ENCODE data around the gene S1PR5.
"Not testable (repeated sequence)": the region's sequence is repeated elsewhere in the genome, so short reads cannot be mapped to it uniquely, and the experiment has no call there.

The S1PR5 gene

GRCh38 chr19:10517361-10517759 is at the start of gene S1PR5:
S1PR5 (minus strand) TSS chr19:10517447; CDS start chr19:10515011, 2,436 bp downstream.
- no peak for DNase-seq

- DNase-seq = peak; percentile 33
Observed at GRCh38 chr19:10566658-10567410, 49.6 kb upstream of the S1PR5 start.

GRCh38 chr19:10566408-10566657 is 49.1 kb upstream of the S1PR5 start:
- DNase-seq = no peak

DNA sequence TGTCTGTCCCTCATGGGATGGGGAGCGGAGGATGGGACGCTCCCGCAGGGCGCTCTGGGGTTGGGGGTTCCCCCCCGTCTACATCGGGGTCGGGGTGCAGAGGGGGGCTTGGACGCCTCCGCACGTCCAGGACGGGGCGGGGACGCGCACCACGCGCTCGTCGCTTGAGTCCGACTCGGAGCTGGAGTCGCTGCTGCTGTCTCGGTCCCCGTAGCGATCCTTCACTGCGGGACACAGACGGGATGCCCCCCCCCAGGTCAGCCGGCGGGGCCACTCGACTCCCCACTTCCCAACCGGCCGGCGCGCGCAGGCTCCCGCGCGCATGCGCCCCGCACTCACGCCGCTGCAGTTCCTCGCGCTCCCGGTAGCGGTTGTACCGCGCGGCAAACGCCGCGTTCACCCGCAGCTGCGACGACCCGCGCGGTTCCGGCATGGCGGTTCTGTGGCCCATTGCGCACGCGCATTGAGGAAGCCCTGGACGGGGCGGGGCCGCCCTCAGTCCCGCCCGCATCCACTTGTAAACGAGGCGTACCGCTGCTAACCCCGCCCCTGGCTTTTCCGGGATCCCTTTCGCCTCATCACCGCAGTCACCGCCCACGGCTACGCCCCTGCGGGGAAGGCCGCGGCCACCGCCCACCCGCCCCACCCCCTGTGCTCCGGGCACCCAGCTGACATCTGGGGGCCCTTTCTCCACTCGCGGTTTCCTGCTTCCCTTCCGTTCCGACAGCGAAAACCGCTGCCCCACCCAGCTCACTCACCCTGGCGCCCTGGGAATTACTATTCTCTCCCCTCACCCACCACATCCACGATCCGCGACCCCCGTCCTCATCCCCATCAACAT is 48.5 kb upstream of the S1PR5 start, which contains the start of gene KRI1:
KRI1 (minus strand) TSS at position 444 of the 841 bp plus-strand sequence; CDS start at position 433, 11 bp downstream.
- DNase-seq = peak; percentile 99

DNA sequence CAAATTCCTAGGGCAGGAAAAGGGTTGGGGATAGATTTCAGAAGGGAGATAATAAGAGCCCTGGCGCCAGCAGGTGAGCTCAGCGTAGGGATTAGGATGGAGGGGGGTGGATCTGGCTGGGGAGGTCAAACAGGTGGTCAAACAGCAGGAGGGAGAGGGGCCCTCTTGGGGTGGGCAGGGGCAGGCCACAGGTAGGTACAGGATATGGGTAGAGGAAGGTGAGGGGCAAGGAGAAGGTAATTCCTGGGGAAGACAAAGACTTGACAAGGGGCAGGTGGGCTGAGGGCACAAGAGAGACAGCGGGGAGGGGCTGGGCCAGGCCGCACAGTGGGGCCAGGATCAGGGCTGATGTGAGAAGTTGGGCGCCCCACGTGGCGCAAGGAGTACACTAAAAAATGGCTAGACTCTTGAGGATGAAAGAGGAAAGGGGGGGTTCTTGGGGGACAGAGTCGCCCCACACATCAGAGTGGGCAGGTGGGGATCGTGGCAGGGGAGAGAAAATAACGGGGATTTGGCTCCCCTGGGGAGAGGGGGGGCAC is 47.9 kb upstream of the S1PR5 start:
- DNase-seq = peak; percentile 63

- no peak for DNase-seq
Observed at GRCh38 chr19:10562609-10563008, 45.4 kb upstream of the S1PR5 start.

DNA sequence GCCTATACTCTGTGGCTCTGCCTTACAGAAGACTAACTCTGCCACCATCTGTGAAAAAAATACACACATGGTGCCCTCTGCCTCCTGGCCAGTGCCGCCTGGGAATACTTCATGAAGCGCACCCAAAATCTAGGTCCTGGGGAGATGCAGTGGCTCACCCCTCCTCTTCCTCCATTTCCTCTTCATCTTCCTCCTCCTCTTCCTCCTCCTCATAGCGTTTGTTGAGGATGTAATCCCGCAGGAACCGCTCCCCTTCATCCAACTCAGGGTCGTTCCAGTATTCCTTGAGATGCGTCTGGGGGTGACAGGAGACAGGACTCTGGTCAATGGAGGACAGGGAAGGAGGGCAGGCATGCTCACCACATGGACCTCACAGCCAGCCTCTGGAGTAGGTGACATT is 42.9 kb upstream of the S1PR5 start:
- DNase-seq = no peak

DNA sequence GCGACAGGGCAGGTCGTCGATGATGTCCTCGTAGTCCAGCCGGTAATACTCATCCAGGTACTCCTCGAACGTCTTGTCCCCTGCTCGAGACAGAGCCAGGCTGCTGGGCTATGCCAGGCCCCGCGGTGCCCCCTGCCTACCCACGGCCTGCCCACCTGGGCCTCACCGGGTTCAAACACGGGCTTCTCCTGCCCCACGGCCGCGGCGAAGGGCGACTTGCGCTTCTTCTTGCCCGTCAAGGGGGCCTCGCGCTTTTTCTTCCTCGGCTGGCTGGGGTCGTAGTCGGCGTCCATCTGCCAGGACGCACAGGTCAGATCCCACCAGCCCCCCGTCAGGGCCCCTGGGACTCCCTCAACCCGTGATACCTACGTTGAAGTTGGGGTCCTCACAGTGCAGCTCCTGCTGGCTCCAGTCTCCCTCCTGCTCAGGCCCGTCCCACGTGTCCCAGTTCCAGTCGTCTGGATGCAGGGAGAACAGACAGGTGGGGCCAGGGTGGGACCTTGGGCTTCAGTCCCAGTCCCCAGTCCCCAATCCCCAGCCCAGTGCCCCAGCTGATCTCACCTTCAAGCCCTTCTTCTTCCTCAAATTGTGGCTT is 40.5 kb upstream of the S1PR5 start:
- DNase-seq = no peak

DNA sequence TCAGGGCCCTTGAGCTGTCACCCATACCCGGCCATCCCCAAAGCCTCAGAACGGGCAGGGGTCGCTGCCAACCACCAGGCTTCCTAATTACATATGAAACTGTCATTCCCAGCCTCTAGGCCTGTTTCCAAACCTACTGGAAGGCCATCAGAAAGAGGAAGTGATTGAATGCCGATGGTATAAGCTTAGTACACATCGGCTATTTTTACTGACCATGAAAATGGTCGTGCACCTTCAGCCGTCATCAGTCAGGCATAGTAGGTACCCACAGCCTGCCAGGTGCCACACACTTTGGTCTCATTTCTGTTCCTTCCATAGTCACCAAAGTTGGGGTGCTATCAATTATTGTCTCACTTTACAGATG is 38.3 kb upstream of the S1PR5 start:
- DNase-seq = no peak

DNA sequence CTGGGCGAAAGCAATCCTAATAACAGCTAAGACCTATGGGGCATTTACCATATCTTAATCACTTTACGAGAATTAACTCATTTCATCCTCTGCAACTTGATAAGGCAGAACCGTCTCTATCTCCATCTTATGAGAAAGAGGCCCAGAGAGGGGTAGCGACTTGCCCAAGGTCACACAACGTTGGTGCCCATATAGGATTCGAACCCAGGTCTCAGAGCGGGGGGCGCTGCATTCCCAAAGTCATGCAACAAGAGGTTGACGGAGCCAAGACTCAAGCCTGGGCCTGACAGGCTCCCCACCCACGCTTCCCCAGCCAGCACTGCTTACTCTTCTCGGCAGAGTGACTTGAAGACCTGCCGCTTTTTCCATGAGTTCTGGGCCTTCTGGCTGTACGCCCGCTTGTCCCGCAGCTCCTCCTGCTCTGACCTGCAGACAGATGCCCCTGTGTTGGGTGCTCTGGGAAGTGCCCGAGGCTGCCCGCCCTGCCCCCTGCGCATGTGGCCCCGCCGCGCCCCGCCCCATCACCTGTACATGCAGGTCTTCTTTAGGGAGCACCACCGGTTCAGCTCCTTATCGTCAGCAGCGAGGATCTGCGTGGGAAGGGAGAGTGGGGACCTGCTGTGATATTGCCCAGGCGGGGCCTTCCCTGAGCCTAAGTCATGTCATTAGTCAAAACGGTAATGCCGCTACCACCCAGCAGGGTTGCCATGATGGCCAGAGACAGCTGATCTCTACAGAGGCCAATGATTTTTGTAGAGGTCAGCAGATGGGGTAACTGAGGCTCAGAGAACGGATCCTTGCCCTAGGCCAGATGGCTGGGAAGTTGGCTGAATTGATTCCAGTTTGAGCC is 37.7 kb upstream of the S1PR5 start:
- DNase-seq = no peak

DNA sequence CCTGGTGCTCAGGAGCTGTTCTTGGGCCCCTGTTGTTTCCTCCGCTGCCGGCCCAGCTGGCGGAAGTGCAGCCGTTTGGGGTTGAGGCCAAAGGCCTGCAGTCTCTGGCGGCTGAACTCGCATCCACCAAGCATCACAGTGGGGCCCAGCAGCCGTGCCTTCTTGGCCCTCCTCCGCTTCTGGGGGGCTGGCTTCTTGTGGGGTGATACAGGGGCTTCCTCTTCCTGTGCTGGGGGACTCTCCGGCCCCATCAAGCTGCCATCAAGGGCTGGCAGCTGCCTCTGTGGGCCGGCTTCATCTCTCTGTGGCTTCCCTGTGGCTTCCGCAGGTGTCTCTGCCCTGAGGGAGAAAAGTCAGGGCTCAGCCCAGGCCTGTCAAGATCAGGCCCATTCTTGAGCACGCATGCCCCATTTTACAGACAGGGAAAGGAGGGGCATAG is 36.7 kb upstream of the S1PR5 start:
- DNase-seq = peak; percentile 60

DNA sequence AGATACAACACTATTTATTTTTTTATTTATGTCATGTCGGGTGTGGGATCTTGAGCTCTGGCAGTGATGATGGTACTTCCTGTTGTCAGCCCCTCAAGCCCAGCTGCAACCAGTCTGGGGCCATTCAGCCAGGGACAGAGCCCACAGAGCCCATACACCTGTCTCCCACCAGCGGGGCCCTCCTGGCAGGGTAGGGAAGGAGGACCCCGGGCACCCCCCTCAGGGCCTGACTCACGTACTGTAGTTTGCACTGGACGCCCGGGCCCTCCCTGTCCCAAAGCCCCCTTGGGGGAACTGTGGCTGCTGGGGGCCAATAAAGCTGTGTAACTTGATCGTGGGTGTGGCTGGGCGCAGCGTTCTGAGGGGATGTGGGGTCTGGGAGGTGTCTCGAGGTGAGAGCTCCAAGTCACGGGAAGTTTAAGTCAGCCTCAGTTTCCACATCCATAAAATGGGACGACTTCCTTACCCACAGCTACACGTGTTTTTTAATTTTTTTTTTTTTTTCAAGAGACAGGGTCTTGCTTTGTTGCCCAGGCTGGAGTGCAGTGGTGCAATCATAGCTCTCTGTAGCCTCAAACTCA is 35.9 kb upstream of the S1PR5 start:
- DNase-seq = peak; percentile 45

DNA sequence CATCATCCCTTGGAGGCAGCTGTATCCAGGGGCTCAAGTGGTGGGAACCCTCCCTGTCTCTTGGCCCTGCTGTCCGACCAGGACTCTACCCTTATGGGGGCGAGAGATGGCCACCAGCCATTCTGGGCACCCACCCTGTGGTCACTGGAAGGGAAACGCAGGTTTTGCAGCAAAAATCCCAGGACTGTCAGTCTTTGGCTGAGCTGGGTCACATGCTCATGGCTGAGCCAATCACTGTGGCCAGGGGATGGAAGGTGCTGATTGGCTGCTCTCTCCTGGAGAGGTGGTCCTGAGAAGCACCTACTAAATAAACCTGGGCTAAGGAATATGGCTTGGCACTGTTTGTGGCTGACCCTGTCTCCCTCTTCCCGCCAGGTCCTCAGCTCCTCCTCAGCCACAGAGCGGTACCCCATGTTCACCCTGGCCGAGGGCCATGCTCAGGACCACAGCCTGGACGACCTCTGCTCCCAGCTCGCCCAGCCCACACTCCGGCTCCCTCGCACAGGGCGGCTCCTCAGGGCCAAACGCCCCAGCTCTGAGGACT is 35.3 kb upstream of the S1PR5 start:
- DNase-seq = no peak

DNA sequence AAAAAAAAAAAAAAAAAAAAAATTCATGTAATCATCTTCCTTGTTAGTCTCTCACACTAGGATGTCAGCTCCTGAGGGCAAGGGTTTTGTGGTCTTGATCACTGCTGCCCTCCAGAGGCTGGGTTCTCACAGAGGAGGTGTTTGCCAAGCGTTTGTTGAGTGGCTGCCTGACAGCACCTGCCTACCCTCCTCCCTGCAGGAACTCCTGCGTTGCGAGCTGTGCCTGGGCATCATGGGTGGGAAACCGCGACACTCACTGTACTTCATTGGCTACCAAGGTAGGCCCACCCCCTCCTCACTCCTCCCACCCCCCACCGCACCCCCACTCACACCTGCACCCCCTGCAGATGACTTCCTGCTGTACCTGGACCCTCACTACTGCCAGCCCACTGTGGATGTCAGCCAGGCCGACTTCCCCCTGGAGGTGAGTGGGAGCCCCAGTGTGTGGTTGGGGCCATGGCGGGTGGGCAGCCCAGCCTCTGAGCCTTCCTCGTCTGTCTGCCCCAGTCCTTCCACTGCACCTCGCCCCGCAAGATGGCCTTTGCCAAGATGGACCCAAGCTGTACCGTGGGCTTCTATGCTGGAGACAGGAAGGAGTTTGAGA is 34.6 kb upstream of the S1PR5 start:
- DNase-seq = no peak

GRCh38 chr19:10551006-10551405 is 33.8 kb upstream of the S1PR5 start:
- DNase-seq = not testable (repeated sequence)

GRCh38 chr19:10550336-10550735 is 33.1 kb upstream of the S1PR5 start:
- no peak for DNase-seq

GRCh38 chr19:10549733-10550132 is 32.5 kb upstream of the S1PR5 start:
- DNase-seq = no peak

GRCh38 chr19:10548746-10549276 is 31.6 kb upstream of the S1PR5 start:
- DNase-seq = no peak

- DNase-seq = no peak
Observed at GRCh38 chr19:10546817-10547216, 29.6 kb upstream of the S1PR5 start.

DNA sequence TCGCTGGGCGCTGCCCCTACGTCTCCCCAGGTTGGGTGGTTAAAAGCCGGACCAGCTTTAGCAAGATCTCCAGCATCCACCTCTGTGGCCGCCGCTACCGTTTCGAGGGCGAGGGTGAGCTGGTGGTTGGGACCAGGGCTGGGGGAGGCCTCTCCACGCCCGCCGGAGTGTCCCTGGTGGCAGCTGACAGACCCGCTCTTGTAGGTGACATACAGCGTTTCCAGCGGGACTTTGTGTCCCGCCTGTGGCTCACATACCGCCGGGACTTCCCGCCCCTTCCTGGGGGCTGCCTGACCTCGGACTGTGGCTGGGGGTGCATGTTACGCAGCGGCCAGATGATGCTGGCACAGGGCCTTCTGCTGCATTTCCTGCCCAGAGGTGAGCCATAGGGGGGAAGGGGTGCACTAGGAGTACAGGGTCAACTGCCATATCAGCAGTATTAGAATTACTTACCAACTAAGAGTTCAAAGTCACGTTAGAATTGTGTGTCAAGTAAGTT is 27.6 kb upstream of the S1PR5 start:
- no peak for DNase-seq

GRCh38 chr19:10544242-10544752 is 27.1 kb upstream of the S1PR5 start:
- DNase-seq = peak; percentile 35
